Astrocyte of the cerebellum (primary cell): ENCODE measurements around the gene WDR82.

Experiments
- DNase-seq: peaks from one replicate; pipeline ENCODE4 v3.0.0-alpha.2; 2011; ENCODE audit warnings: low read depth
- H3K4me3 ChIP-seq: 2 replicates; pipeline ENCODE4 v1.5.1; 2011; ENCODE audit warnings: mild to moderate bottlenecking, low read depth, low read length, moderate library complexity
- in situ Hi-C: cut with HindIII; loops from 2 replicates; pipeline ENCODE4 v1.10.0; 2017; ENCODE audit warnings: low sequenced_read_pairs
- TF ChIP-seq, protein P1 (sequence below): IDR thresholded peaks from 2 replicates; pipeline ENCODE4 v1.5.1; 2012; ENCODE audit warnings: low read length, low read depth, moderate library complexity, mild to moderate bottlenecking; ENCODE audit errors: missing control alignments

WDR82 gene

GRCh38 chr3:52293491-52294319 lies 15.3 kb upstream of the WDR82 start:
- DNase-seq: no peak
- in situ Hi-C loops: no loop called here
- TF ChIP-seq, protein P1, sequence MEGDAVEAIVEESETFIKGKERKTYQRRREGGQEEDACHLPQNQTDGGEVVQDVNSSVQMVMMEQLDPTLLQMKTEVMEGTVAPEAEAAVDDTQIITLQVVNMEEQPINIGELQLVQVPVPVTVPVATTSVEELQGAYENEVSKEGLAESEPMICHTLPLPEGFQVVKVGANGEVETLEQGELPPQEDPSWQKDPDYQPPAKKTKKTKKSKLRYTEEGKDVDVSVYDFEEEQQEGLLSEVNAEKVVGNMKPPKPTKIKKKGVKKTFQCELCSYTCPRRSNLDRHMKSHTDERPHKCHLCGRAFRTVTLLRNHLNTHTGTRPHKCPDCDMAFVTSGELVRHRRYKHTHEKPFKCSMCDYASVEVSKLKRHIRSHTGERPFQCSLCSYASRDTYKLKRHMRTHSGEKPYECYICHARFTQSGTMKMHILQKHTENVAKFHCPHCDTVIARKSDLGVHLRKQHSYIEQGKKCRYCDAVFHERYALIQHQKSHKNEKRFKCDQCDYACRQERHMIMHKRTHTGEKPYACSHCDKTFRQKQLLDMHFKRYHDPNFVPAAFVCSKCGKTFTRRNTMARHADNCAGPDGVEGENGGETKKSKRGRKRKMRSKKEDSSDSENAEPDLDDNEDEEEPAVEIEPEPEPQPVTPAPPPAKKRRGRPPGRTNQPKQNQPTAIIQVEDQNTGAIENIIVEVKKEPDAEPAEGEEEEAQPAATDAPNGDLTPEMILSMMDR: no peak
- H3K4me3 ChIP-seq: no peak overlapping the region

GRCh38 chr3:52292247-52293065 lies 14.0 kb upstream of the WDR82 start:
- H3K4me3 ChIP-seq: no peak overlapping the region
- in situ Hi-C loops: no loop called here
- TF ChIP-seq, protein P1: no peak
- no peak for DNase-seq

- in situ Hi-C loops: no loop called here
These were observed 13.2 kb upstream of the WDR82 start for GRCh38 chr3:52291508-52292181.

GRCh38 chr3:52290596-52291507 lies 12.4 kb upstream of the WDR82 start:
- DNase-seq: no peak
- TF ChIP-seq, protein P1: no peak
- no peak overlapping the region for H3K4me3 ChIP-seq
- in situ Hi-C loops: no loop called here

More at GRCh38 chr3:52291508-52292181, 13.2 kb upstream of the WDR82 start:
- DNase-seq: no peak
- TF ChIP-seq, protein P1: peak; percentile 47
- no peak overlapping the region for H3K4me3 ChIP-seq

GRCh38 chr3:52289747-52290595 lies 11.5 kb upstream of the WDR82 start:
- no peak overlapping the region for H3K4me3 ChIP-seq
- in situ Hi-C loops: no loop called here
- TF ChIP-seq, protein P1: no peak
- DNase-seq: no peak
